Measurements from ENCODE around the gene SPTLC1.

GRCh38 chr9:92132501-92132900, 17.3 kb upstream of the SPTLC1 start:
- no peak for TF ChIP-seq POLR2A (IDR thresholded peaks at IDR 0.05; ENCODE audit: low read length)
- TF ChIP-seq, protein P1, sequence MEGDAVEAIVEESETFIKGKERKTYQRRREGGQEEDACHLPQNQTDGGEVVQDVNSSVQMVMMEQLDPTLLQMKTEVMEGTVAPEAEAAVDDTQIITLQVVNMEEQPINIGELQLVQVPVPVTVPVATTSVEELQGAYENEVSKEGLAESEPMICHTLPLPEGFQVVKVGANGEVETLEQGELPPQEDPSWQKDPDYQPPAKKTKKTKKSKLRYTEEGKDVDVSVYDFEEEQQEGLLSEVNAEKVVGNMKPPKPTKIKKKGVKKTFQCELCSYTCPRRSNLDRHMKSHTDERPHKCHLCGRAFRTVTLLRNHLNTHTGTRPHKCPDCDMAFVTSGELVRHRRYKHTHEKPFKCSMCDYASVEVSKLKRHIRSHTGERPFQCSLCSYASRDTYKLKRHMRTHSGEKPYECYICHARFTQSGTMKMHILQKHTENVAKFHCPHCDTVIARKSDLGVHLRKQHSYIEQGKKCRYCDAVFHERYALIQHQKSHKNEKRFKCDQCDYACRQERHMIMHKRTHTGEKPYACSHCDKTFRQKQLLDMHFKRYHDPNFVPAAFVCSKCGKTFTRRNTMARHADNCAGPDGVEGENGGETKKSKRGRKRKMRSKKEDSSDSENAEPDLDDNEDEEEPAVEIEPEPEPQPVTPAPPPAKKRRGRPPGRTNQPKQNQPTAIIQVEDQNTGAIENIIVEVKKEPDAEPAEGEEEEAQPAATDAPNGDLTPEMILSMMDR (IDR thresholded peaks at IDR 0.05) = no peak
- no peak for TF ChIP-seq EP300 (IDR thresholded peaks at IDR 0.05)
- TF ChIP-seq CBX2 (IDR thresholded peaks at IDR 0.05; ENCODE audit: borderline replicate concordance, low read depth) = no peak
- TF ChIP-seq FOXS1 (CRISPR knock-in tag; IDR thresholded peaks at IDR 0.05) = no peak
- no peak for TF ChIP-seq RAD21 (conservative IDR thresholded peaks at IDR 0.05 in 1 of 2, IDR thresholded peaks at IDR 0.05 in 1 of 2)
- TF ChIP-seq, protein P2, sequence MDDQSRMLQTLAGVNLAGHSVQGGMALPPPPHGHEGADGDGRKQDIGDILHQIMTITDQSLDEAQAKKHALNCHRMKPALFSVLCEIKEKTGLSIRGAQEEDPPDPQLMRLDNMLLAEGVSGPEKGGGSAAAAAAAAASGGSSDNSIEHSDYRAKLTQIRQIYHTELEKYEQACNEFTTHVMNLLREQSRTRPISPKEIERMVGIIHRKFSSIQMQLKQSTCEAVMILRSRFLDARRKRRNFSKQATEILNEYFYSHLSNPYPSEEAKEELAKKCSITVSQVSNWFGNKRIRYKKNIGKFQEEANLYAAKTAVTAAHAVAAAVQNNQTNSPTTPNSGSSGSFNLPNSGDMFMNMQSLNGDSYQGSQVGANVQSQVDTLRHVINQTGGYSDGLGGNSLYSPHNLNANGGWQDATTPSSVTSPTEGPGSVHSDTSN (IDR thresholded peaks at IDR 0.05) = no peak
- TF ChIP-seq, protein P3, sequence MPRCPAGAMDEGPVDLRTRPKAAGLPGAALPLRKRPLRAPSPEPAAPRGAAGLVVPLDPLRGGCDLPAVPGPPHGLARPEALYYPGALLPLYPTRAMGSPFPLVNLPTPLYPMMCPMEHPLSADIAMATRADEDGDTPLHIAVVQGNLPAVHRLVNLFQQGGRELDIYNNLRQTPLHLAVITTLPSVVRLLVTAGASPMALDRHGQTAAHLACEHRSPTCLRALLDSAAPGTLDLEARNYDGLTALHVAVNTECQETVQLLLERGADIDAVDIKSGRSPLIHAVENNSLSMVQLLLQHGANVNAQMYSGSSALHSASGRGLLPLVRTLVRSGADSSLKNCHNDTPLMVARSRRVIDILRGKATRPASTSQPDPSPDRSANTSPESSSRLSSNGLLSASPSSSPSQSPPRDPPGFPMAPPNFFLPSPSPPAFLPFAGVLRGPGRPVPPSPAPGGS (IDR thresholded peaks at IDR 0.05) = no peak
